ENCODE measurements around the gene OST4.

The OST4 gene

DNA sequence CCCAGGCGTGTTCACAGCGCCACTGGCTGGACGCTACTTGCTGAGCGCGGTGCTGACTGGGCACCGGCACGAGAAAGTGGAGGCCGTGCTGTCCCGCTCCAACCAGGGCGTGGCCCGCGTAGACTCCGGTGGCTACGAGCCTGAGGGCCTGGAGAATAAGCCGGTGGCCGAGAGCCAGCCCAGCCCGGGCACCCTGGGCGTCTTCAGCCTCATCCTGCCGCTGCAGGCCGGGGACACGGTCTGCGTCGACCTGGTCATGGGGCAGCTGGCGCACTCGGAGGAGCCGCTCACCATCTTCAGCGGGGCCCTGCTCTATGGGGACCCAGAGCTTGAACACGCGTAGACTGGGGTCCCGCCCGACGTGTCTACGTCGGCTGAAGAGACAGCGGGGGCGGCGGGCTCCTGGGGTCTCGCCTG is 14.2 kb upstream of the OST4 start:
- peak overlapping the region; percentile 79 for H3K4me2 ChIP-seq (ENCODE audit: low read length)
- no peaks in the 10 kb centered on the region for H3K9me3 ChIP-seq (ENCODE audit: control insufficient read depth, insufficient read depth, low read length)
- H3K4me3 ChIP-seq (ENCODE audit: low read length) = peak overlapping the region; percentile 86
- no peaks in the 10 kb centered on the region for H3K9me2 ChIP-seq (replicated peaks; ENCODE audit: control insufficient read depth, low read length)
- no peaks in the 10 kb centered on the region for H4K20me1 ChIP-seq (ENCODE audit: control insufficient read depth, insufficient read depth, low read depth, low read length)
- H3K4me1 ChIP-seq (ENCODE audit: control insufficient read depth, low read length) = peaks cover 38% of the 10 kb centered on the region
- no peak overlapping the region for H3K27ac ChIP-seq (ENCODE audit: low read depth, low read length)
- TF ChIP-seq EZH2phosphoT487 (IDR thresholded peaks at IDR 0.05; ENCODE audit: borderline replicate concordance, low read length) = no peak
- TF ChIP-seq, protein P1, sequence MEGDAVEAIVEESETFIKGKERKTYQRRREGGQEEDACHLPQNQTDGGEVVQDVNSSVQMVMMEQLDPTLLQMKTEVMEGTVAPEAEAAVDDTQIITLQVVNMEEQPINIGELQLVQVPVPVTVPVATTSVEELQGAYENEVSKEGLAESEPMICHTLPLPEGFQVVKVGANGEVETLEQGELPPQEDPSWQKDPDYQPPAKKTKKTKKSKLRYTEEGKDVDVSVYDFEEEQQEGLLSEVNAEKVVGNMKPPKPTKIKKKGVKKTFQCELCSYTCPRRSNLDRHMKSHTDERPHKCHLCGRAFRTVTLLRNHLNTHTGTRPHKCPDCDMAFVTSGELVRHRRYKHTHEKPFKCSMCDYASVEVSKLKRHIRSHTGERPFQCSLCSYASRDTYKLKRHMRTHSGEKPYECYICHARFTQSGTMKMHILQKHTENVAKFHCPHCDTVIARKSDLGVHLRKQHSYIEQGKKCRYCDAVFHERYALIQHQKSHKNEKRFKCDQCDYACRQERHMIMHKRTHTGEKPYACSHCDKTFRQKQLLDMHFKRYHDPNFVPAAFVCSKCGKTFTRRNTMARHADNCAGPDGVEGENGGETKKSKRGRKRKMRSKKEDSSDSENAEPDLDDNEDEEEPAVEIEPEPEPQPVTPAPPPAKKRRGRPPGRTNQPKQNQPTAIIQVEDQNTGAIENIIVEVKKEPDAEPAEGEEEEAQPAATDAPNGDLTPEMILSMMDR (IDR thresholded peaks at IDR 0.05; ENCODE audit: low read depth, low read length, poor library complexity, severe bottlenecking) = no peak
- no peaks in the 10 kb centered on the region for H3K79me2 ChIP-seq (ENCODE audit: control insufficient read depth, low read length)
- no peaks in the 10 kb centered on the region for H3K36me3 ChIP-seq (ENCODE audit: control insufficient read depth, low read length)
- no peaks in the 10 kb centered on the region for H3K27me3 ChIP-seq (ENCODE audit: control insufficient read depth, low read length)
- H3F3A ChIP-seq (ENCODE audit: control insufficient read depth, insufficient read depth) = no peaks in the 10 kb centered on the region

DNA sequence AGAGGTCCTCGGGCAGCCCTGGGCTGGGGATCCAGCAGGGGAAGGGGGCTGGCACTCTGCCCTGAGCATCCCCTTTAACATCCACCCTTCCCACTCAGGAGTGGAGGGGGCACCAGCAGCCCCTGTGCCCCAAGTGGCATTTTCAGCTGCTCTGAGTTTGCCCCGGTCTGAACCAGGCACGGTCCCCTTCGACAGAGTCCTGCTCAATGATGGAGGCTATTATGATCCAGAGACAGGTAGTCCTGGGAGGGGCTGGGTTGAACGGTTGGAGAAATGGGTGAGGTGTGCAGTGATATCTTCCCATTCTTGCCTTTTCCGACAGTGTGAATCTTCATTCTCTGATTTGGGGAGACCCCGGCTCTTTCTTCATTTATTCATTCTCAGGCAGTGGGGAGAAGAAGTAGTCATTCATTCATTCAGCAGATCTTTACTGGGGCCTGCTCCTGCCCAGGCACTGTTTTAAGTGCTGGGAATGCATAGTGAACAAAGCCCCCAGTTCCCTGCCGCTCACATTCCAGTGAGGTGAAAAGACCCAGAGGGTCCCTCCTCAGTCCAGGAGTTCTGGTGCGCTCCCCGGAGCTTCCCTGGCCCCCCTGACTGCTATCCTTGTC is 13.7 kb upstream of the OST4 start:
- TF ChIP-seq, protein P1 (IDR thresholded peaks at IDR 0.05; ENCODE audit: low read depth, low read length, poor library complexity, severe bottlenecking) = no peak
- TF ChIP-seq EZH2phosphoT487 (IDR thresholded peaks at IDR 0.05; ENCODE audit: borderline replicate concordance, low read length) = no peak
- no peaks in the 10 kb centered on the region for H4K20me1 ChIP-seq (ENCODE audit: control insufficient read depth, insufficient read depth, low read depth, low read length)
- H3K4me1 ChIP-seq (ENCODE audit: control insufficient read depth, low read length) = peaks cover 42% of the 10 kb centered on the region
- H3K36me3 ChIP-seq (ENCODE audit: control insufficient read depth, low read length) = no peaks in the 10 kb centered on the region
- peak overlapping the region; percentile 79 for H3K4me2 ChIP-seq (ENCODE audit: low read length)
- no peaks in the 10 kb centered on the region for H3K9me2 ChIP-seq (replicated peaks; ENCODE audit: control insufficient read depth, low read length)
- no peaks in the 10 kb centered on the region for H3K27me3 ChIP-seq (ENCODE audit: control insufficient read depth, low read length)
- H3K9me3 ChIP-seq (ENCODE audit: control insufficient read depth, insufficient read depth, low read length) = no peaks in the 10 kb centered on the region
- no peak overlapping the region for H3K27ac ChIP-seq (ENCODE audit: low read depth, low read length)
- H3K4me3 ChIP-seq (ENCODE audit: low read length) = peak overlapping the region; percentile 86
- H3F3A ChIP-seq (ENCODE audit: control insufficient read depth, insufficient read depth) = no peaks in the 10 kb centered on the region; the same call in 1 of the 2 replicates
- no peaks in the 10 kb centered on the region for H3K79me2 ChIP-seq (ENCODE audit: control insufficient read depth, low read length)

DNA sequence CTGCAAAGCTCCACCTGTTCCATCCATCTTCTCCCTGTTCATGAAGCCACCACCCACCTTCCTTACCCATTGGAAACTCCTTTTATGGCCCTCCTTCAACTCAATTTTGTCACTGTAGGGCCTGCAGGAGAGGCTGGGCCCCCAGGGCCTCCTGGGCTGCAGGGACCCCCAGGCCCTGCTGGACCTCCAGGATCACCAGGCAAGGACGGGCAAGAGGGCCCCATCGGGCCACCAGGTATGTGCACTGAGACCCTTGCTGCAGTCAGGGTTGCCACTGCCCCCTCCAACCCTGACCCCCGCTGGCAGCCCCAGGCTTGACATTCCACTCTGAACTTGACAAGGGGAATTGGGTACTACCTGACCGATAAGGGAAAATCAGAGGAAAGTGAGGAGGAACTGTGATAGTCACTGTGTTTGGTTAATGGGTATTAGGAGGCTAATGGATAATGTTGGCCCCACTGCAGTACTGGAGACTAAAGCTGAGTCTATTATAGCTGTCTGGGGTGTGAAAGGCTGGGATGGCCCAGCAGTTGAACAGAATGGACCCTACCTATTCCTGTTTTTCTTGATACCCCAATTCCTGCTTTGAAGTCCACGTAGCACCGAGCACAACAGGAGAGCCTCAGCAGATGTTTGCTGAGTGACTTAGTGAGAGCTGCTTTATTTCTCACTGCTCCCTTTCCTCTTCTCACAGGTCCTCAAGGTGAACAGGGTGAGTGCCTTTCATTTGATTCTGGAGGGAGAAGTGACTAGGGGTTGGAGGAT is 13.0 kb upstream of the OST4 start:
- H3K4me2 ChIP-seq (ENCODE audit: low read length) = no peak overlapping the region
- H3K4me1 ChIP-seq (ENCODE audit: control insufficient read depth, low read length) = peaks cover 42% of the 10 kb centered on the region

More for the DNA sequence above, 13.0 kb upstream of the OST4 start:
- Histone ChIP-seq H3K4me3 (ENCODE audit: low read length) (no peak overlapping the region), H3K9me2 (replicated peaks; ENCODE audit: control insufficient read depth, low read length) (no peaks in the 10 kb centered on the region), H3K27ac (ENCODE audit: low read depth, low read length) (no peak overlapping the region), H3F3A (ENCODE audit: control insufficient read depth, insufficient read depth) (no peaks in the 10 kb centered on the region; the same call in 1 of the 2 replicates), H3K9me3 (ENCODE audit: control insufficient read depth, insufficient read depth, low read length) (no peaks in the 10 kb centered on the region), H3K27me3 (ENCODE audit: control insufficient read depth, low read length) (no peaks in the 10 kb centered on the region), H3K36me3 (ENCODE audit: control insufficient read depth, low read length) (no peaks in the 10 kb centered on the region), H4K20me1 (ENCODE audit: control insufficient read depth, insufficient read depth, low read depth, low read length) (no peaks in the 10 kb centered on the region), H3K79me2 (ENCODE audit: control insufficient read depth, low read length) (no peaks in the 10 kb centered on the region)
- TF ChIP-seq EZH2phosphoT487 (IDR thresholded peaks at IDR 0.05; ENCODE audit: borderline replicate concordance, low read length) = no peak
- TF ChIP-seq, protein P1 (IDR thresholded peaks at IDR 0.05; ENCODE audit: low read depth, low read length, poor library complexity, severe bottlenecking) = no peak

Data from DOHH2 (cell line).